ENCODE results near the gene KIAA0753. TPM values are rescaled to one million over a fixed set of nuclear protein-coding genes. Genes with fewer than 3 reads are reported as not detected.

KIAA0753 gene
- total and polyA plus RNA-seq, 2 of the 13 experiments (the other 11 are each of a cell fraction or from before 2014, with no cell fraction given), result 5.2 to 9.1 TPM

DNA sequence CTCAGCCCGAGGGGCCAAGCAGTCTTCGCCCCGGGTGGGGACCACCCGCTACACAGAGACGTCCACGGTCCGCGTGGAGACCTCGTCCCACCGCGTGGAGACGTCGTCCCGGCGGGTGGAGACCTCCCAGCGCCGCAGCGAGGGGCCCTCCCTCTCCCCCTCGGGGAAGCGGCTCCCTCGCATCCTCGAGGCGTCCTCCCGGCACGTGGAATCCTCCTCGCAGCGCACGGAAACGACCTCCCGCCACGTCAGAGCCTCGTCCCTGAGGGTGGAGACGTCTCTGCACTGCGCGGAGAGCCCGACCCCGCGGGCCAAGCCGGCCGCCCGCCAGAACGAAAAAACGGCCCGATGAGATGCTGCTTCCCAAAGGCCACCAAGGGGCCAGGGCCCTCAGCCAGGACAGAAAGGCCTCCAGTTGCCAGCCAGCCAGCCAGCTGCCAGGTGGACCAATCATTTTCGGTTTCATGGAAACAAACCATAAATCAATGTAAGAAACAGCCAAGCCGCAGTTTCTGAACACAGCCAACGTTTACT, 11.5 kb upstream of the KIAA0753 start (continued):
- TF ChIP-seq, protein P1, sequence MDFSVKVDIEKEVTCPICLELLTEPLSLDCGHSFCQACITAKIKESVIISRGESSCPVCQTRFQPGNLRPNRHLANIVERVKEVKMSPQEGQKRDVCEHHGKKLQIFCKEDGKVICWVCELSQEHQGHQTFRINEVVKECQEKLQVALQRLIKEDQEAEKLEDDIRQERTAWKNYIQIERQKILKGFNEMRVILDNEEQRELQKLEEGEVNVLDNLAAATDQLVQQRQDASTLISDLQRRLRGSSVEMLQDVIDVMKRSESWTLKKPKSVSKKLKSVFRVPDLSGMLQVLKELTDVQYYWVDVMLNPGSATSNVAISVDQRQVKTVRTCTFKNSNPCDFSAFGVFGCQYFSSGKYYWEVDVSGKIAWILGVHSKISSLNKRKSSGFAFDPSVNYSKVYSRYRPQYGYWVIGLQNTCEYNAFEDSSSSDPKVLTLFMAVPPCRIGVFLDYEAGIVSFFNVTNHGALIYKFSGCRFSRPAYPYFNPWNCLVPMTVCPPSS (IDR thresholded peaks at IDR 0.05), result no peak
- TF ChIP-seq ZNF841 (CRISPR knock-in tag; IDR thresholded peaks at IDR 0.05; ENCODE audit: borderline replicate concordance) (peak; percentile 85), PHF21A (CRISPR knock-in tag; IDR thresholded peaks at IDR 0.05) (no peak), FOXK2 (IDR thresholded peaks at IDR 0.05) (no peak), EZH2 (conservative IDR thresholded peaks at IDR 0.05; ENCODE audit: low read depth, low read length) (no peak), SAFB2 (CRISPR knock-in tag; IDR thresholded peaks at IDR 0.05; ENCODE audit: borderline replicate concordance, low read depth) (peak; percentile 72), ARNTL (CRISPR knock-in tag; IDR thresholded peaks at IDR 0.05) (peak; percentile 80), ZNF326 (CRISPR knock-in tag; IDR thresholded peaks at IDR 0.05; ENCODE audit: borderline replicate concordance) (no peak), ATRX (CRISPR knock-in tag; IDR thresholded peaks at IDR 0.05; ENCODE audit: borderline replicate concordance) (no peak), MTF1 (CRISPR knock-in tag; IDR thresholded peaks at IDR 0.05) (peak; percentile 92), RBM22 (optimal IDR thresholded peaks at IDR 0.05; ENCODE audit: low read length) (no peak), ZNF563 (CRISPR knock-in tag; IDR thresholded peaks at IDR 0.05) (peak; percentile 99), CCDC6 (CRISPR knock-in tag; IDR thresholded peaks at IDR 0.05) (peak; percentile 27; the same call in 1 of the 2 replicates), YY1 (IDR thresholded peaks at IDR 0.05; ENCODE audit: insufficient read depth, insufficient replicate concordance, low read depth, low read length) (no peak), NBN (conservative IDR thresholded peaks at IDR 0.05) (no peak), ZNF207 (IDR thresholded peaks at IDR 0.05; ENCODE audit: borderline replicate concordance) (no peak), PAWR (CRISPR knock-in tag; IDR thresholded peaks at IDR 0.05; ENCODE audit: borderline replicate concordance) (peak; percentile 78; the same call in 1 of the 2 replicates), MBNL3 (CRISPR knock-in tag; conservative IDR thresholded peaks at IDR 0.05) (no peak), ZNF615 (CRISPR knock-in tag; IDR thresholded peaks at IDR 0.05; ENCODE audit: borderline replicate concordance) (peak; percentile 95; the same call in 1 of the 2 replicates), CC2D1A (CRISPR knock-in tag; IDR thresholded peaks at IDR 0.05) (no peak)
- TF ChIP-seq, protein P2, sequence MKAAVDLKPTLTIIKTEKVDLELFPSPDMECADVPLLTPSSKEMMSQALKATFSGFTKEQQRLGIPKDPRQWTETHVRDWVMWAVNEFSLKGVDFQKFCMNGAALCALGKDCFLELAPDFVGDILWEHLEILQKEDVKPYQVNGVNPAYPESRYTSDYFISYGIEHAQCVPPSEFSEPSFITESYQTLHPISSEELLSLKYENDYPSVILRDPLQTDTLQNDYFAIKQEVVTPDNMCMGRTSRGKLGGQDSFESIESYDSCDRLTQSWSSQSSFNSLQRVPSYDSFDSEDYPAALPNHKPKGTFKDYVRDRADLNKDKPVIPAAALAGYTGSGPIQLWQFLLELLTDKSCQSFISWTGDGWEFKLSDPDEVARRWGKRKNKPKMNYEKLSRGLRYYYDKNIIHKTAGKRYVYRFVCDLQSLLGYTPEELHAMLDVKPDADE (CRISPR knock-in tag; IDR thresholded peaks at IDR 0.05), result peak; percentile 96
- TF ChIP-seq, protein P3, sequence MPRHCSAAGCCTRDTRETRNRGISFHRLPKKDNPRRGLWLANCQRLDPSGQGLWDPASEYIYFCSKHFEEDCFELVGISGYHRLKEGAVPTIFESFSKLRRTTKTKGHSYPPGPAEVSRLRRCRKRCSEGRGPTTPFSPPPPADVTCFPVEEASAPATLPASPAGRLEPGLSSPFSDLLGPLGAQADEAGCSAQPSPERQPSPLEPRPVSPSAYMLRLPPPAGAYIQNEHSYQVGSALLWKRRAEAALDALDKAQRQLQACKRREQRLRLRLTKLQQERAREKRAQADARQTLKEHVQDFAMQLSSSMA (CRISPR knock-in tag; IDR thresholded peaks at IDR 0.05), result peak; percentile 51; the same call in 1 of the 2 replicates
- TF ChIP-seq, protein P4, sequence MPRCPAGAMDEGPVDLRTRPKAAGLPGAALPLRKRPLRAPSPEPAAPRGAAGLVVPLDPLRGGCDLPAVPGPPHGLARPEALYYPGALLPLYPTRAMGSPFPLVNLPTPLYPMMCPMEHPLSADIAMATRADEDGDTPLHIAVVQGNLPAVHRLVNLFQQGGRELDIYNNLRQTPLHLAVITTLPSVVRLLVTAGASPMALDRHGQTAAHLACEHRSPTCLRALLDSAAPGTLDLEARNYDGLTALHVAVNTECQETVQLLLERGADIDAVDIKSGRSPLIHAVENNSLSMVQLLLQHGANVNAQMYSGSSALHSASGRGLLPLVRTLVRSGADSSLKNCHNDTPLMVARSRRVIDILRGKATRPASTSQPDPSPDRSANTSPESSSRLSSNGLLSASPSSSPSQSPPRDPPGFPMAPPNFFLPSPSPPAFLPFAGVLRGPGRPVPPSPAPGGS (CRISPR knock-in tag; IDR thresholded peaks at IDR 0.05), result peak; percentile 98; the same call in 1 of the 2 replicates
- TF ChIP-seq, protein P5, sequence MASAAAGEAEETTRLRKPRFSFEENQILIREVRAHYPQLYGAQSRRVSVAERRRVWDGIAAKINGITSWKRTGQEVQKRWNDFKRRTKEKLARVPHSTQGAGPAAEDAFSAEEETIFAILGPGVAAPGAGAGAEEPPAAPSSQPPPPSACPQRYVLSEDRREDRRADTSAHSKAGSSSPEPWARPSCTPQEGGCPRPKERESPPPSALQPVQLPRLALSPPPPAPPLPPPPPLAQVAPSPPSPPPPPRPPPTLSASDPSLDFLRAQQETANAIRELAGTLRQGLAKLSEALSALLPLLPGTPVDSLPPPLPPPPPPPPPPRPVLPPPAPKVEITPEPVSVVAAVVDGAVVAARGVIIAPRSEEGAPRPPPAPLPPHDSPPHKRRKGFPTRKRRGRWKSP (CRISPR knock-in tag; IDR thresholded peaks at IDR 0.05), result no peak; the same call in 1 of the 2 replicates
